Activated CD8-positive, alpha-beta memory T cell treated with anti-CD3 and anti-CD28 coated beads for 1 hour (primary cell): ENCODE results near the gene CD109.
"Not testable (repeated sequence)": the region's sequence is repeated elsewhere in the genome, so short reads cannot be mapped to it uniquely, and the experiment has no call there.

ENCODE experiments used
- DNase-seq, 2 donors: peaks; one replicate each; pipeline ENCODE4 v3.0.0-alpha.2; 2020; ENCODE audit warnings: low read depth in 1 of 2; ENCODE audit errors: extremely low read depth in 1 of 2

Gene CD109

DNA sequence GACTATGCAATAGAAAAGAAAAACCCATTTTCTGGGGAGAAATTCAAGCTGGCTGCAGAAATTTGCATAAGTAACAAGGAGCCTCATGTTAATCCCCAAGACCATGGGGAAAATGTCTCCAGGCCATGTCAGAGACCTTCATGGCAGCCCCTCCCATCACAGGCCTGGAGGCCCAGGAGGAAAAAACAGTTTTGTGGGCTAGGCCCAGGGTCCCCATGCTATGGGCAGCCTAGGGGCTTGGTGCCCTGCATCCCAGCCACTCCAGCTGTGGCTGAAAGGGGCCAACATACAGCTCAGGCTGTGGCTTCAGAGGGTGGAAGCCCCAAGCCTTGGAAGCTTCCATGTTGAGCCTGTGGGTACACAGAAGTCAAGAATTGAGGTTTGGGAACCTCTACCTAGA lies 148.7 kb downstream of the CD109 start:
- DNase-seq = not testable (repeated sequence)

- not testable (repeated sequence) for DNase-seq
These were observed 155.0 kb downstream of the CD109 start for GRCh38 chr6:73851048-73851447.

DNA sequence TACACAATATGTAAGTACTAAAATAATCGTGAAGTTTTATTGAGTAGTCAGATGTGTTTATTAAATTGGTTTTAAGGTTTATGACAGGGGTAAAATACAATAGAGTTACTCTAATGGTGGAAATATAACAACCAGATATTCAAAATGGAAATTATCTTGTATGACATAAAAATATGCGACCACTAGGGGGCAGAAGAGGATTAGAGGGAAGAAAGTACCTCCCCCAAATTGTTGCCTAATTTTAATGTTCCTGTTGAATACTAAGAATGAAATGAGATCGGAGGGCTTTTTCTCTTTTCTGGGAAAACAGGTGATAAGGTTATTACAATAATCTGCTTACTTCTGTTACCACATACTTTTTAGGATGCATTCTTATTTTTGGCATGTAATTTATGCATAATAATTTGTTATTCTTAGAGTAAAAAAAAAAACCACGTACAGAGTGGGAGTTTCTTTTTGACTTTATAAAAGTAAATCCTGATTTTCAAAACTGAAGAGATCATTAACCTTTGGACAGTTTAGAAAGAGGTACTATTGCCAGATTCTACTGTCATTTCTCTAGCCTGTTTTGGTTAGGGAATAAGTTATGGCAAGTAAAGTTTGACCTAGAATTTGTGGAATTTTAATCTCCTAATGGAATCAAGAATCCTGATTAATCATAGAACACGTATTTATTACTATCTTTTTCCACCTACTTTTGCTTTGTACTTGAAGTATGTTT lies 159.2 kb downstream of the CD109 start:
- DNase-seq = no peak

- DNase-seq = no peak
These were observed 161.4 kb downstream of the CD109 start for GRCh38 chr6:73857341-73857890.

GRCh38 chr6:73858376-73858775 lies 162.4 kb downstream of the CD109 start:
- no peak for DNase-seq

DNA sequence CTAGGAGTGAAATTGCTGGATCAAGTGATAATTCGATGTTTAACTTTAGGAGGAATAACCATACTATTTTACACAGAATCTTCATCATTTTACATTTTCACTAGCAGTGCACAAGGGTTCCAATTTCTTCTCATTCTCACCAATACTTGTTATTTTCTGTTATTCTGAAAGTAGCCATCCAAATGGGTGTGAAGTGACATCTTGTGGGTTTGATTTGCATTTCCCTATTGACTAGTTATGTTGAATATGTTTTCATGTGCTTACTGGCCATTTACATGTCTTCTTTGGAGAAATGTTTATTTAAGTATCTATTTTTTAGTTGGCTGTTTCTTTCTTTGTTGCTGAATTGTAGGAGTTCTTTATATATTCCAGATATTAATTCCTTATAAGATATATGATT lies 164.3 kb downstream of the CD109 start:
- DNase-seq = no peak

GRCh38 chr6:73866305-73866704 lies 170.3 kb downstream of the CD109 start:
- DNase-seq = no peak

DNA sequence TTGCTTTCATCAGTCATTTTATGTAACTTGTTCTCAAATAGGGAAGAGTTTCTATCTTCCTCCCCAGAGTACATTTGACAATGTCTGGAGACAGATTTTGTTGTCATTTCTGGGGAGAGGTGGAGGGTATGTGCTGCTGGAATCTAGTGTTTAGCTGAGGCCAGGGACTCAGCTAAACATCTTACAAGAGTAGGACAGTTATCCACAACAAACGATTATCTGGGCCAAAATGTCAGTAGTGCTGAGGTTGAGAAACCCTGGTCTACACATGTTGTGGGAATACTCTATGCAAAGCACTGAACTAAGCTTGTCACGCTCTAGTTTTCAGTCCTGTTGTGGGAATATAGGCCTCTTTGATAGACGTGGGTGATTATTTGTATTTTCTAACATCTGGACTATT lies 171.4 kb downstream of the CD109 start:
- no peak for DNase-seq

- no peak for DNase-seq
These were observed 174.9 kb downstream of the CD109 start for GRCh38 chr6:73870907-73871306.

- no peak for DNase-seq
These were observed 177.1 kb downstream of the CD109 start for GRCh38 chr6:73873081-73873480.
